ENCODE measurements around the gene ROR2.
"Not testable (repeated sequence)": the region's sequence is repeated elsewhere in the genome, so short reads cannot be mapped to it uniquely, and the experiment has no call there.

The ROR2 gene

GRCh38 chr9:91547081-91547480 is 402.9 kb downstream of the ROR2 start:
- no peaks in the 10 kb centered on the region for H3K27me3 ChIP-seq (ENCODE audit: insufficient read depth, low read length, poor library complexity, severe bottlenecking)
- H3K4me3 ChIP-seq (ENCODE audit: low read length, poor library complexity, severe bottlenecking): no peak overlapping the region
- TF ChIP-seq EZH2phosphoT487 (IDR thresholded peaks at IDR 0.05; ENCODE audit: borderline replicate concordance) (no peak), CTCF (conservative IDR thresholded peaks at IDR 0.05; ENCODE audit: low read length) (no peak)
- no peaks in the 10 kb centered on the region for H3K4me1 ChIP-seq (ENCODE audit: insufficient read depth, low read length, poor library complexity, severe bottlenecking)
- no peaks in the 10 kb centered on the region for H3F3A ChIP-seq (ENCODE audit: low read depth)
- H3K9ac ChIP-seq (ENCODE audit: low read depth, low read length, poor library complexity, severe bottlenecking): no peak overlapping the region
- no peak overlapping the region for H3K4me2 ChIP-seq (ENCODE audit: low read depth, low read length, poor library complexity, severe bottlenecking)
- H3K36me3 ChIP-seq (ENCODE audit: insufficient read depth, low read length): no peaks in the 10 kb centered on the region
- no peaks in the 10 kb centered on the region for H4K20me1 ChIP-seq (ENCODE audit: insufficient read depth, low read length, poor library complexity, severe bottlenecking)
- 0 out of 2 replicates have a peak, but pooled peaks cover 3% of the 10 kb centered on the region for H3K9me2 ChIP-seq (replicated peaks; ENCODE audit: low read depth, low read length)
- no peak overlapping the region for H2AFZ ChIP-seq (ENCODE audit: low read length)
- no peaks in the 10 kb centered on the region for H3K9me3 ChIP-seq (ENCODE audit: insufficient read depth, low read depth, low read length)
- H3K79me2 ChIP-seq (ENCODE audit: insufficient read depth, low read length): no peaks in the 10 kb centered on the region

GRCh38 chr9:91546574-91546973 is 403.5 kb downstream of the ROR2 start:
- Histone ChIP-seq H3K9me2 (replicated peaks; ENCODE audit: low read depth, low read length) (0 out of 2 replicates have a peak, but pooled peaks cover 3% of the 10 kb centered on the region), H3K9ac (ENCODE audit: low read depth, low read length, poor library complexity, severe bottlenecking) (no peak overlapping the region), H3K79me2 (ENCODE audit: insufficient read depth, low read length) (no peaks in the 10 kb centered on the region), H3K4me2 (ENCODE audit: low read depth, low read length, poor library complexity, severe bottlenecking) (no peak overlapping the region), H4K20me1 (ENCODE audit: insufficient read depth, low read length, poor library complexity, severe bottlenecking) (no peaks in the 10 kb centered on the region), H3K4me3 (ENCODE audit: low read length, poor library complexity, severe bottlenecking) (no peak overlapping the region), H2AFZ (ENCODE audit: low read length) (no peak overlapping the region), H3K4me1 (ENCODE audit: insufficient read depth, low read length, poor library complexity, severe bottlenecking) (no peaks in the 10 kb centered on the region), H3K9me3 (ENCODE audit: insufficient read depth, low read depth, low read length) (no peaks in the 10 kb centered on the region), H3K27me3 (ENCODE audit: insufficient read depth, low read length, poor library complexity, severe bottlenecking) (no peaks in the 10 kb centered on the region), H3K36me3 (ENCODE audit: insufficient read depth, low read length) (no peaks in the 10 kb centered on the region), H3F3A (ENCODE audit: low read depth) (no peaks in the 10 kb centered on the region)
- no peak for TF ChIP-seq EZH2phosphoT487 (IDR thresholded peaks at IDR 0.05; ENCODE audit: borderline replicate concordance)
- TF ChIP-seq CTCF (conservative IDR thresholded peaks at IDR 0.05; ENCODE audit: low read length): no peak

- no peaks in the 10 kb centered on the region for H3K27me3 ChIP-seq (ENCODE audit: insufficient read depth, low read length, poor library complexity, severe bottlenecking)
- TF ChIP-seq EZH2phosphoT487 (IDR thresholded peaks at IDR 0.05; ENCODE audit: borderline replicate concordance) (no peak), CTCF (conservative IDR thresholded peaks at IDR 0.05; ENCODE audit: low read length) (no peak)
- no peaks in the 10 kb centered on the region for H3K4me1 ChIP-seq (ENCODE audit: insufficient read depth, low read length, poor library complexity, severe bottlenecking)
- no peak overlapping the region for H3K4me3 ChIP-seq (ENCODE audit: low read length, poor library complexity, severe bottlenecking)
- no peaks in the 10 kb centered on the region for H3K36me3 ChIP-seq (ENCODE audit: insufficient read depth, low read length)
- H3F3A ChIP-seq (ENCODE audit: low read depth): no peaks in the 10 kb centered on the region
- no peak overlapping the region for H3K9ac ChIP-seq (ENCODE audit: low read depth, low read length, poor library complexity, severe bottlenecking)
- no peaks in the 10 kb centered on the region for H3K9me2 ChIP-seq (replicated peaks; ENCODE audit: low read depth, low read length)
- no peaks in the 10 kb centered on the region for H3K9me3 ChIP-seq (ENCODE audit: insufficient read depth, low read depth, low read length)
- H4K20me1 ChIP-seq (ENCODE audit: insufficient read depth, low read length, poor library complexity, severe bottlenecking): no peaks in the 10 kb centered on the region
- H2AFZ ChIP-seq (ENCODE audit: low read length): no peak overlapping the region
- H3K4me2 ChIP-seq (ENCODE audit: low read depth, low read length, poor library complexity, severe bottlenecking): no peak overlapping the region
- no peaks in the 10 kb centered on the region for H3K79me2 ChIP-seq (ENCODE audit: insufficient read depth, low read length)
These were observed 408.3 kb downstream of the ROR2 start for GRCh38 chr9:91541734-91542133.

DNA sequence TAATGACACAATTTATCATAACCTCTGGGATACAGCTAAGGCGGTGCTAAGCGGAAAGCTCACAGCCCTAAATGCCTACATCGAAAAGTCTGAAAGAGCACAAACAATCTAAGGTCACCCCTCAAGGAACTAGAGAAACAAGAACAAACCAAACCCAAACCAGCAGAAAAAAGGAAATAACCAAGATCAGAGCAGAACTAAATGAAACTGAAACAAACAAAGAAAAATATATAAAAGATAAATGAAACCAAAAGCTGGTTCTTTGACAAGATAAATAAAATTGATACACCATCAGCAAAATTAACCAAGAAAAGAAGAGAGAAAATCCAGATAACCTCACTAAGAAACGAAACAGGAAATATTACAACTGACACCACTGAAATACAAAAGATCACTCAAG is 409.5 kb downstream of the ROR2 start:
- H3K9ac ChIP-seq (ENCODE audit: low read depth, low read length, poor library complexity, severe bottlenecking); H3K27me3 ChIP-seq (ENCODE audit: insufficient read depth, low read length, poor library complexity, severe bottlenecking); H3K4me1 ChIP-seq (ENCODE audit: insufficient read depth, low read length, poor library complexity, severe bottlenecking); H3K36me3 ChIP-seq (ENCODE audit: insufficient read depth, low read length); H3K79me2 ChIP-seq (ENCODE audit: insufficient read depth, low read length); H3K9me2 ChIP-seq (replicated peaks; ENCODE audit: low read depth, low read length); H3K4me2 ChIP-seq (ENCODE audit: low read depth, low read length, poor library complexity, severe bottlenecking); H3F3A ChIP-seq (ENCODE audit: low read depth); H4K20me1 ChIP-seq (ENCODE audit: insufficient read depth, low read length, poor library complexity, severe bottlenecking); H2AFZ ChIP-seq (ENCODE audit: low read length); H3K4me3 ChIP-seq (ENCODE audit: low read length, poor library complexity, severe bottlenecking); H3K9me3 ChIP-seq (ENCODE audit: insufficient read depth, low read depth, low read length): not testable (repeated sequence)
